Measurements from ENCODE around the gene KRTAP19-3.

Gene KRTAP19-3

GRCh38 chr21:30491963-30492428 lies at the start of gene KRTAP19-3:
KRTAP19-3 (minus strand) TSS chr21:30492013; CDS start chr21:30491957, 56 bp downstream.
- DNase-seq: no peak

GRCh38 chr21:30518876-30519275 lies 27.1 kb upstream of the KRTAP19-3 start:
- no peak for DNase-seq

GRCh38 chr21:30515681-30516080 lies 23.9 kb upstream of the KRTAP19-3 start:
- no peak for DNase-seq

- peak; percentile 11 for DNase-seq
These were observed 13.9 kb upstream of the KRTAP19-3 start for GRCh38 chr21:30505621-30506205.

- DNase-seq: no peak
These were observed 10.2 kb upstream of the KRTAP19-3 start, which contains the start of gene KRTAP19-5 for GRCh38 chr21:30502041-30502440. KRTAP19-5 (minus strand) TSS chr21:30502141; CDS start chr21:30502090, 51 bp downstream.

- DNase-seq: no peak
These were observed 5.3 kb upstream of the KRTAP19-3 start, which contains the start of gene KRTAP19-4 for GRCh38 chr21:30497065-30497464. KRTAP19-4 (minus strand) TSS chr21:30497165; CDS start chr21:30497110, 55 bp downstream.

- DNase-seq: no peak
These were observed 4.5 kb downstream of the KRTAP19-3 start, which contains the start of gene KRTAP19-2 for GRCh38 chr21:30487336-30487735. KRTAP19-2 (minus strand) TSS chr21:30487436; CDS start chr21:30487348, 88 bp downstream.

GRCh38 chr21:30486180-30486579 lies 5.6 kb downstream of the KRTAP19-3 start:
- no peak for DNase-seq

GRCh38 chr21:30482130-30482529 lies 9.7 kb downstream of the KRTAP19-3 start:
- DNase-seq: no peak

- DNase-seq: no peak
These were observed 11.7 kb downstream of the KRTAP19-3 start, which contains the start of gene KRTAP19-1 for GRCh38 chr21:30480145-30480544. KRTAP19-1 (minus strand) TSS chr21:30480367; CDS start chr21:30480317, 50 bp downstream.

GRCh38 chr21:30479259-30479658 lies 12.6 kb downstream of the KRTAP19-3 start:
- no peak for DNase-seq

GRCh38 chr21:30478004-30478403 lies 13.8 kb downstream of the KRTAP19-3 start:
- no peak for DNase-seq

GRCh38 chr21:30468900-30469714 lies 22.7 kb downstream of the KRTAP19-3 start:
- no peak for DNase-seq

- DNase-seq: no peak
These were observed 28.1 kb downstream of the KRTAP19-3 start for GRCh38 chr21:30463713-30464112.

- no peak for DNase-seq
These were observed 43.3 kb downstream of the KRTAP19-3 start for GRCh38 chr21:30448514-30448913.

- no peak for DNase-seq
These were observed 44.8 kb downstream of the KRTAP19-3 start for GRCh38 chr21:30447056-30447455.

GRCh38 chr21:30444204-30444603 lies 47.6 kb downstream of the KRTAP19-3 start:
- DNase-seq: no peak

- DNase-seq: no peak
These were observed 48.6 kb downstream of the KRTAP19-3 start for GRCh38 chr21:30443226-30443625.
